ENCODE data around the gene UBE2O.

DNA sequence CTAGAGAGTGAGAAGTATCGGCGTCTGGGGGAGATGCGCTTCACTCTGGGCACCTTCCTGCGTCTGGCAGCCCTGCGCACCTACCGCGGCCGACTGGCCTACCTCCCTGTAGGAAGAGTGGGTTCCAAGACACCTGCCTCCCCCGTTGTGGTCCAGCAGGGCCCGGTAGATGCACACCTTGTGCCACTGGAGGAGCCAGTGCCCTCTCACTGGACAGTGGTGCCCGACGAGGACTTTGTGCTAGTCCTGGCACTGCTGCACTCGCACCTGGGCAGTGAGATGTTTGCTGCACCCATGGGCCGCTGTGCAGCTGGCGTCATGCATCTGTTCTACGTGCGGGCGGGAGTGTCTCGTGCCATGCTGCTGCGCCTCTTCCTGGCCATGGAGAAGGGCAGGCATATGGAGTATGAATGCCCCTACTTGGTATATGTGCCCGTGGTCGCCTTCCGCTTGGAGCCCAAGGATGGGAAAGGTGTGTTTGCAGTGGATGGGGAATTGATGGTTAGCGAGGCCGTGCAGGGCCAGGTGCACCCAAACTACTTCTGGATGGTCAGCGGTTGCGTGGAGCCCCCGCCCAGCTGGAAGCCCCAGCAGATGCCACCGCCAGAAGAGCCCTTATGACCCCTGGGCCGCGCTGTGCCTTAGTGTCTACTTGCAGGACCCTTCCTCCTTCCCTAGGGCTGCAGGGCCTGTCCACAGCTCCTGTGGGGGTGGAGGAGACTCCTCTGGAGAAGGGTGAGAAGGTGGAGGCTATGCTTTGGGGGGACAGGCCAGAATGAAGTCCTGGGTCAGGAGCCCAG is 65.8 kb downstream of the UBE2O start:
- TF ChIP-seq, protein P1, sequence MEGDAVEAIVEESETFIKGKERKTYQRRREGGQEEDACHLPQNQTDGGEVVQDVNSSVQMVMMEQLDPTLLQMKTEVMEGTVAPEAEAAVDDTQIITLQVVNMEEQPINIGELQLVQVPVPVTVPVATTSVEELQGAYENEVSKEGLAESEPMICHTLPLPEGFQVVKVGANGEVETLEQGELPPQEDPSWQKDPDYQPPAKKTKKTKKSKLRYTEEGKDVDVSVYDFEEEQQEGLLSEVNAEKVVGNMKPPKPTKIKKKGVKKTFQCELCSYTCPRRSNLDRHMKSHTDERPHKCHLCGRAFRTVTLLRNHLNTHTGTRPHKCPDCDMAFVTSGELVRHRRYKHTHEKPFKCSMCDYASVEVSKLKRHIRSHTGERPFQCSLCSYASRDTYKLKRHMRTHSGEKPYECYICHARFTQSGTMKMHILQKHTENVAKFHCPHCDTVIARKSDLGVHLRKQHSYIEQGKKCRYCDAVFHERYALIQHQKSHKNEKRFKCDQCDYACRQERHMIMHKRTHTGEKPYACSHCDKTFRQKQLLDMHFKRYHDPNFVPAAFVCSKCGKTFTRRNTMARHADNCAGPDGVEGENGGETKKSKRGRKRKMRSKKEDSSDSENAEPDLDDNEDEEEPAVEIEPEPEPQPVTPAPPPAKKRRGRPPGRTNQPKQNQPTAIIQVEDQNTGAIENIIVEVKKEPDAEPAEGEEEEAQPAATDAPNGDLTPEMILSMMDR (conservative IDR thresholded peaks at IDR 0.05): no peak
- TF ChIP-seq ZFX (IDR thresholded peaks at IDR 0.05): no peak

Data from C4-2B (cell line).